SK-N-MC (cell line): ENCODE results near the gene TTC19.

ENCODE experiments used
- EZH2 ChIP-seq: fragments of 200-600 bp; sonication (generic); IDR thresholded peaks from one replicate; pipeline ENCODE4 v1.6.1; 2017; ENCODE audit warnings: antibody characterized with exemption
- FOXP2 ChIP-seq: optimal IDR thresholded peaks from 2 replicates; pipeline ENCODE3; 2011; ENCODE audit warnings: mild to moderate bottlenecking, moderate library complexity; ENCODE audit not compliant: insufficient read depth; ENCODE audit errors: extremely low read length, control extremely low read depth
- POLR2AphosphoS5 ChIP-seq: IDR thresholded peaks from 2 replicates; pipeline ENCODE4 v1.6.1; 2012; ENCODE audit warnings: mild to moderate bottlenecking, low read depth, low read length, borderline replicate concordance

DNA sequence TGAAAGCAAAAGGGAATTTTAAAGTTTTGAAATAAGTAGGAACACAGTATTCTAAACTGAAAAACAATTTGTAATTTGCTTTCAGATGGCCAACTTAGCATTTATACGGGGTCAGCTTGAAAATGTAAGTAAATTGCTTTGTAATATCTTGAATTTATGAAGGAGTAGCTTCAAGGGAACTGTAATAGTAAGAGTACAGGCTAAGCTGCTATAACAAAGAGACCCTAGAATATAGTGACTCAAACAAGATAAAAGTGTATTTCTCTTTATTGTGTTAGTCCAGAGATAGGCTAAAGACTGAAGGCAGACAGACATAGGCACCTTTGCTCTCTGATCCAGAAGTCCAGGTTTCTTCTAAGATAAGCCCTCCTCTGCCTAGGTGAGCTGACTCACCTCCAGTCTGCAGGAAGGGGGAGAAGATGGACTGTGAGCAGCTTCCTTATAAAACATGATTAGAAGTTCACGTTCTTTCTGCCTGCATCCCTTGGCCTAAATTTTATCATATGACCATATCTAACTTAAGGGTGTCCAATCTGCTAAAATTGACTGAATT is 3.2 kb downstream of the TTC19 start:
- TF ChIP-seq EZH2 (no peak), POLR2AphosphoS5 (no peak), FOXP2 (no peak)
